ENCODE measurements around the gene HRCT1. TPM values are rescaled to one million over a fixed set of nuclear protein-coding genes. Genes with fewer than 3 reads are reported as not detected.

Gene HRCT1
- total RNA-seq, 1 experiment from 2014 or later, result not detected

- H3K23ac ChIP-seq (ENCODE audit: insufficient read length, low read depth, low read length), result no peak overlapping the region
- no peak overlapping the region for H3K4me3 Mint-ChIP-seq
- H3K79me1 ChIP-seq (ENCODE audit: insufficient read depth, low read depth, low read length, poor library complexity, severe bottlenecking), result no peaks in the 10 kb centered on the region
- TF ChIP-seq, protein P1, sequence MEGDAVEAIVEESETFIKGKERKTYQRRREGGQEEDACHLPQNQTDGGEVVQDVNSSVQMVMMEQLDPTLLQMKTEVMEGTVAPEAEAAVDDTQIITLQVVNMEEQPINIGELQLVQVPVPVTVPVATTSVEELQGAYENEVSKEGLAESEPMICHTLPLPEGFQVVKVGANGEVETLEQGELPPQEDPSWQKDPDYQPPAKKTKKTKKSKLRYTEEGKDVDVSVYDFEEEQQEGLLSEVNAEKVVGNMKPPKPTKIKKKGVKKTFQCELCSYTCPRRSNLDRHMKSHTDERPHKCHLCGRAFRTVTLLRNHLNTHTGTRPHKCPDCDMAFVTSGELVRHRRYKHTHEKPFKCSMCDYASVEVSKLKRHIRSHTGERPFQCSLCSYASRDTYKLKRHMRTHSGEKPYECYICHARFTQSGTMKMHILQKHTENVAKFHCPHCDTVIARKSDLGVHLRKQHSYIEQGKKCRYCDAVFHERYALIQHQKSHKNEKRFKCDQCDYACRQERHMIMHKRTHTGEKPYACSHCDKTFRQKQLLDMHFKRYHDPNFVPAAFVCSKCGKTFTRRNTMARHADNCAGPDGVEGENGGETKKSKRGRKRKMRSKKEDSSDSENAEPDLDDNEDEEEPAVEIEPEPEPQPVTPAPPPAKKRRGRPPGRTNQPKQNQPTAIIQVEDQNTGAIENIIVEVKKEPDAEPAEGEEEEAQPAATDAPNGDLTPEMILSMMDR (conservative IDR thresholded peaks at IDR 0.05), result no peak
- no peak overlapping the region for H3K27ac ChIP-seq (ENCODE audit: insufficient read length, low read depth, low read length)
- H4K8ac ChIP-seq (replicated peaks; ENCODE audit: insufficient read length, low read depth, low read length), result no peak overlapping the region
- H2BK120ac ChIP-seq (ENCODE audit: low read depth, low read length, poor library complexity, severe bottlenecking), result no peak overlapping the region
- H3K56ac ChIP-seq (ENCODE audit: insufficient read length, low read depth, low read length), result no peak overlapping the region
- H4K91ac ChIP-seq (ENCODE audit: insufficient read length, low read depth, low read length), result no peak overlapping the region
- peaks cover 5 to 8% of the 10 kb centered on the region in 2 experiments; a peak in 4 of 5 replicates for H3K9me3 Mint-ChIP-seq
- no peak overlapping the region for H2AFZ ChIP-seq (ENCODE audit: low read length)
- H3K27ac Mint-ChIP-seq, result no peak overlapping the region
- H4K5ac ChIP-seq (ENCODE audit: insufficient read length, low read depth, low read length), result no peak overlapping the region
- no peak overlapping the region for H2AK5ac ChIP-seq (ENCODE audit: insufficient read length, low read length)
- H2BK5ac ChIP-seq (ENCODE audit: insufficient read length, low read length), result no peak overlapping the region
- peaks cover 6% of the 10 kb centered on the region for H3K27me3 Mint-ChIP-seq (ENCODE audit: low read depth)
- no peak overlapping the region for H3K9ac ChIP-seq (ENCODE audit: extremely low read depth, insufficient read length, low read length)
- H3K4me1 Mint-ChIP-seq, result peaks cover 16% of the 10 kb centered on the region in 2 experiments
- no peak overlapping the region for H3K4ac ChIP-seq (ENCODE audit: low read depth, low read length)
- DNase-seq, result no peak
- H2BK12ac ChIP-seq (ENCODE audit: insufficient read length, low read depth, low read length), result no peak overlapping the region
- no CpG with 5 or more reads among the region's 3 CpGs for WGBS (ENCODE audit: extremely low coverage, insufficient read length, low lambda C conversion rate)
- peaks cover 0 to 5% (median 1%) of the 10 kb centered on the region in 3 experiments; a peak in 5 of 7 replicates for H3K36me3 Mint-ChIP-seq (ENCODE audit: insufficient read depth in 1 of 3, low read depth in 3 of 3)
- H3K9me3 ChIP-seq (ENCODE audit: control insufficient read depth, low read depth, low read length), result no peaks in the 10 kb centered on the region
- no peaks in the 10 kb centered on the region for H4K20me1 ChIP-seq (ENCODE audit: control insufficient read depth, insufficient read depth, insufficient read length)
- no peak overlapping the region for H3K18ac ChIP-seq (ENCODE audit: insufficient read length, low read depth, low read length)
- H3T11ph ChIP-seq (ENCODE audit: low read length), result no peak overlapping the region
- no peak overlapping the region for H3K4me2 ChIP-seq (ENCODE audit: insufficient read depth, insufficient read length, low read length)
- no peak overlapping the region for H2BK15ac ChIP-seq (ENCODE audit: low read depth, low read length)
- no peak overlapping the region for H2BK20ac ChIP-seq (ENCODE audit: low read depth, low read length, poor library complexity, severe bottlenecking)
- peaks cover 7% of the 10 kb centered on the region; the same call in 1 of the 2 replicates for H3K4me1 ChIP-seq (ENCODE audit: insufficient read depth, low read length)
- H3K79me2 ChIP-seq (ENCODE audit: insufficient read depth, low read length), result no peaks in the 10 kb centered on the region
- no peak overlapping the region for H3K14ac ChIP-seq (ENCODE audit: insufficient read depth, low read length)
- H3K23me2 ChIP-seq (ENCODE audit: insufficient read length, low read depth, low read length, poor library complexity, severe bottlenecking), result no peaks in the 10 kb centered on the region
- H3K27me3 ChIP-seq (ENCODE audit: insufficient read depth, low read length), result no peaks in the 10 kb centered on the region
Observed at GRCh38 chr9:35871545-35871944, 34.5 kb upstream of the HRCT1 start.

Data from H9 (cell line).